GM12875 (cell line): ENCODE data around the gene CARMIL3.

Experiments used
- H3K4me3 ChIP-seq: one replicate; pipeline ENCODE4 v1.5.1; 2011; ENCODE audit warnings: low read depth, low read length, control low read depth
- TF ChIP-seq, protein P1 (sequence below): IDR thresholded peaks from 2 replicates; pipeline ENCODE4 v1.5.1; 2011; ENCODE audit warnings: low read depth, mild to moderate bottlenecking, control low read depth, inconsistent platforms, low read length, moderate library complexity, borderline replicate concordance; ENCODE audit not compliant: insufficient read depth

Gene CARMIL3

DNA sequence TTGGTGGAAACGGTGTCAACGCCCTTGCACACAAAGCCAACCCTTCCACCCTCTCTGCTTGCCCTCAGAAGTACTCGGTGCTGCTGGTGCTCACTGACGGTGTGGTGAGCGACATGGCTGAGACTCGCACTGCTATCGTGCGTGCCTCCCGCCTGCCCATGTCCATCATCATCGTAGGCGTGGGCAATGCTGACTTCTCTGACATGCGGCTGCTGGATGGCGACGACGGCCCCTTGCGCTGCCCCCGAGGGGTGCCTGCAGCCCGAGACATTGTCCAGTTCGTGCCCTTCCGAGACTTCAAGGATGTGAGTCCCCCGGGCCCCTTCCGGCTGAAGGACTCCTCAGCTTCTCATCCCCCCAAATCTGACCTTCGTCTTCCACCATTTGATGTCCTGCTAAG is 25.3 kb downstream of the CARMIL3 start:
- H3K4me3 ChIP-seq, result no peak overlapping the region
- TF ChIP-seq, protein P1, sequence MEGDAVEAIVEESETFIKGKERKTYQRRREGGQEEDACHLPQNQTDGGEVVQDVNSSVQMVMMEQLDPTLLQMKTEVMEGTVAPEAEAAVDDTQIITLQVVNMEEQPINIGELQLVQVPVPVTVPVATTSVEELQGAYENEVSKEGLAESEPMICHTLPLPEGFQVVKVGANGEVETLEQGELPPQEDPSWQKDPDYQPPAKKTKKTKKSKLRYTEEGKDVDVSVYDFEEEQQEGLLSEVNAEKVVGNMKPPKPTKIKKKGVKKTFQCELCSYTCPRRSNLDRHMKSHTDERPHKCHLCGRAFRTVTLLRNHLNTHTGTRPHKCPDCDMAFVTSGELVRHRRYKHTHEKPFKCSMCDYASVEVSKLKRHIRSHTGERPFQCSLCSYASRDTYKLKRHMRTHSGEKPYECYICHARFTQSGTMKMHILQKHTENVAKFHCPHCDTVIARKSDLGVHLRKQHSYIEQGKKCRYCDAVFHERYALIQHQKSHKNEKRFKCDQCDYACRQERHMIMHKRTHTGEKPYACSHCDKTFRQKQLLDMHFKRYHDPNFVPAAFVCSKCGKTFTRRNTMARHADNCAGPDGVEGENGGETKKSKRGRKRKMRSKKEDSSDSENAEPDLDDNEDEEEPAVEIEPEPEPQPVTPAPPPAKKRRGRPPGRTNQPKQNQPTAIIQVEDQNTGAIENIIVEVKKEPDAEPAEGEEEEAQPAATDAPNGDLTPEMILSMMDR, result no peak

DNA sequence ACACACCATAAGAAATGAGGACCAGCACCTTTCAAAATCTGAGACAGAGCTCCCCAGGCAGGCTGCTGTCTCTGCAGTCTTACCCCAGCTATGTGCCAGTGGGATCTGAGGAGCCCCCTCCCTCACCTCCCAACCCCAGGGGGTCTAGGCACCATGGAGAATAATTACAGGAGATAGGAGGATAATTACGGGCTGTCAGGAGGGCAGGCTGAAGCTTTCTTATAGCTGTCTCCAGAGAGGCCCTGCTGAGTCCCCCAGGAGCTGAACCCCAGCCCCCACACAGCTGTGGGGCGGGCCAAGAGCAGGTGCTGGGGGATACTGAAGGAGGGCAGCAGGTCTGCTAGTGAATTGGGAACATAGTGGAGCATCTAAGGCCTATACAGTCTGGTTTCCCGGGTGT is 26.3 kb downstream of the CARMIL3 start:
- TF ChIP-seq, protein P1, result no peak
- no peak overlapping the region for H3K4me3 ChIP-seq

DNA sequence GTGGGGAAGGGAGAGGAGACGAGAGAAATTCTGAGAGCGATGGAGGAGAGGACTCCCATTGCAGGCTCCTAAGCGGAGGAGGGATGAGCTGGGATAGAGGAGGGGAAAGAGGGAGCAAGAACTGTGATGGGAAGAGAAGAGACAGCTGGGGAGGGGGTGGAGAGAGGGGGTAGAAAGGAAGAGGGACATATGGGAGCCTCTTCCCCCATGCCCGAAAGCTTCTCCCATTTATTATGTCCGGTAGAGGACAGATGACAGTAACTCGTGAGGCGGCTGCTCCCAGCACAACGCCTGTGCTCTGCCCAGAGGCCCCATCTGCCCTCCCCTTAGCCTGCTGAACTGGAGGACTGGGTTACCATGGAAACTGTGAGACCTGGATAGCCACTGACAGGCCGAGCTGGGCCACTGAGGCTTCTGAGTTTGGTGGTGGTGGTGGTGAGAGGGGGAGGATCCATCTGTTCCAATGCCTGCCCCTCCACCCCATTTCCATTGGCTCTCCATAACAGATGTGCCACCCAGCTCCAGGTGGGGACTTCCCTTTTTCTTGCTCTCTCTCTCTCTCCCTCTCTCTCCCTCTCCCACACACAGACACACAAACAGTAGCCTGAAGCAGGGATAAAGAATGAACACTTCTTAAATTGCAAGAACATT is 27.8 kb downstream of the CARMIL3 start:
- no peak overlapping the region for H3K4me3 ChIP-seq
- TF ChIP-seq, protein P1, result no peak

DNA sequence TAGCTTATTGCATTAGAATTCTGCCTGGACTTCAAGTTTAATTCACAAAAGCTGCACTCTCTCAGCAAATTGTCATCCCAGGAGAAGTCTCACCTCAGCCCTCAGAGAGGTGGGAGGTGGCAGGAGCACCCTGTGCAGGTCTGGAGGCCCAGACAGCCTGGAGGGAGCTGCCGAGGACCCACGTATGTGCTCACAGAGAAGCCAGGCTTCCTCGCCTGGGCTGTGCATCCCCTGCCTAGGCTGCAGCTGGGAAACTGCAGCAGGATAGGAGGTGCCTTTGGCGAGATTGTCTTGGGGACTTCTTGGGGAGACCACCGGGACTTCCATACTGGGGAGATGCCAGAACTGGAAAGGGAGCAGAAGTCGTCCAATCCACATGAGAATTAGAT is 28.3 kb downstream of the CARMIL3 start:
- H3K4me3 ChIP-seq, result no peak overlapping the region
- TF ChIP-seq, protein P1, result no peak

DNA sequence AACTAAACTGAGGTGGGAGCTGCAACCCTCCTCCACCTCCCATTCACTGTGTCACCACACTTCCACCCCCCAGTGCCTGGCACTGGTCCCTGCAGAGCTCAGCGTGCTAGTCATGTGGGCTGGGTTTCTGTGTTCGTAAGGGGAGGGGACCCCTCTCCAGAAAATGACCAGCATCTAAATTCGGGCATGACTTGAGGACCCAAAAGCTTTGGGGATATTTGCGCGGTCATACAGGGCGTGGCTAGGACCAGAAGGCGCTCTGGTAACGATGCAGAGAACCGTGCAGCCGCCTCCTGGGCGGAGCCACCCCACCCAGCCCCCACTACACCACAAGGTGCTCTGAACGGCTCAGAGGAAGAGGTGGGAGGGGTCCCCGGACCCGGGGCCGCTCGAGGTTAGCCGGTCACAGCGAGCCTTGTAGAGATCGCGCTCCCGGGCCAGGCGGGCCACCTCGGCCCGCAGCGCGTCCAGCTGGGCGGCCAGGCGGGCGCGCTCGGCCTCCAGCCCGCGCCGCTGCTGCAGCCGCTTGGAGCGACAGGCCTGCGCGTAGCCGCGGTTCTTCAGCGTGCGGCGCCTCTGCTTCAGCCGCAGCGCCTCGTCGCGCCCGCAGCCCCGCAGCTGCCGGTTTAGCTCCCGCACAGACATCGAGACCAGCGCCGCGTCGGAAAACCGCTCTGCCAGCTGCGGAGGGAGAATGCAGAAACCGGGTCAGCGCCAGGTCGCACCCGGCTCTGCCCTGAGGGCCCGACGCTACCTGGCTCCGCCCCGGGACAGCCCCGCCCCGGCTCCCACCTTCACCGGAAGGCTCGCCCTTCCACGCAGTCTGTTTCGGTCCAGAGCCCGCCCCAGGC is 29.3 kb downstream of the CARMIL3 start:
- TF ChIP-seq, protein P1, result no peak

DNA sequence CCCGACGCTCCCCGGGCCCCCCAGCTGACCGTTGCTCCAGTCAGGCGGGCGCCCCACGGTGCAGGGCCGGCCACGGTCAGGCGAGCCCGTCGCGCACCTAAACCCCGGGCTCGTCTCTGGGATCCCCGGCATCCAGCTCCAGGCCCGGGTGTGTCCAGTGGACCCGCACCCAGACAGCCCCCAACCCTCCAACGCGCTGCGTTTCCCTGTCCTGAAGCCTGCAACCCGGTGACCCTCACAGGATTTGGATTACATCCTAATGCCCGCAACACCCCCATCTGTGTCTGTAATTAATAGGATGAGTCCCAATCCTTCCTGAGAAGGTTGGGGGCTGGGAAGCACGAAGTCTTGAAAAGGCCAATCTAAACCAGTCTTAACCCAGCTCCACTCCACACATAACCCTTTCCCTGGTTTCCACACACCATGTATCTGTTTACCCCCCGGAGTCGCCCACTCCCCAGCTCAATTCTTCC is 30.0 kb downstream of the CARMIL3 start:
- peak overlapping the region; percentile 58 for H3K4me3 ChIP-seq
- TF ChIP-seq, protein P1, result no peak

More for the DNA sequence above, 29.3 kb downstream of the CARMIL3 start:
- H3K4me3 ChIP-seq, result peak overlapping the region; percentile 58
